ENCODE results near the gene SEC22A. TPM values are rescaled to one million over a fixed set of nuclear protein-coding genes. Genes with fewer than 3 reads are reported as not detected.

SEC22A gene
- total RNA-seq, result 29.7 and 35.1 TPM in 2 replicates

GRCh38 chr3:123201557-123202427 lies at the start of gene SEC22A:
SEC22A (plus strand) TSS chr3:123201943; CDS start chr3:123209218, 7,275 bp downstream.
- H3K4me3 ChIP-seq (ENCODE audit: low read depth, low read length), result peak within 1 kb of the TSS; percentile 97
- TF ChIP-seq CTCF (conservative IDR thresholded peaks at IDR 0.05; ENCODE audit: low read depth, low read length), result no peak
- peak; percentile 60 for DNase-seq (ENCODE audit: low read depth)

GRCh38 chr3:123152687-123153086 lies 49.1 kb upstream of the SEC22A start:
- H3K4me3 ChIP-seq (ENCODE audit: low read depth, low read length), result no peak overlapping the region
- no peak for TF ChIP-seq CTCF (conservative IDR thresholded peaks at IDR 0.05; ENCODE audit: low read depth, low read length)

GRCh38 chr3:123153125-123154019 lies 48.4 kb upstream of the SEC22A start:
- no peak for DNase-seq (ENCODE audit: low read depth)
- no peak overlapping the region for H3K4me3 ChIP-seq (ENCODE audit: low read depth, low read length)
- TF ChIP-seq CTCF (conservative IDR thresholded peaks at IDR 0.05; ENCODE audit: low read depth, low read length), result no peak

More at GRCh38 chr3:123152687-123153086, 49.1 kb upstream of the SEC22A start:
- DNase-seq (ENCODE audit: low read depth), result no peak

- no peak overlapping the region for H3K4me3 ChIP-seq (ENCODE audit: low read depth, low read length)
- no peak for TF ChIP-seq CTCF (conservative IDR thresholded peaks at IDR 0.05; ENCODE audit: low read depth, low read length)
- DNase-seq (ENCODE audit: low read depth), result no peak
Observed at GRCh38 chr3:123154020-123154985, 47.4 kb upstream of the SEC22A start.

- no peak for DNase-seq (ENCODE audit: low read depth)
- no peak overlapping the region for H3K4me3 ChIP-seq (ENCODE audit: low read depth, low read length)
- no peak for TF ChIP-seq CTCF (conservative IDR thresholded peaks at IDR 0.05; ENCODE audit: low read depth, low read length)
Observed at GRCh38 chr3:123155471-123156011, 46.2 kb upstream of the SEC22A start.
